ENCODE measurements around the gene ACE.

GRCh38 chr17:63437287-63438091 is 39.4 kb upstream of the ACE start:
- TF ChIP-seq, protein P1, sequence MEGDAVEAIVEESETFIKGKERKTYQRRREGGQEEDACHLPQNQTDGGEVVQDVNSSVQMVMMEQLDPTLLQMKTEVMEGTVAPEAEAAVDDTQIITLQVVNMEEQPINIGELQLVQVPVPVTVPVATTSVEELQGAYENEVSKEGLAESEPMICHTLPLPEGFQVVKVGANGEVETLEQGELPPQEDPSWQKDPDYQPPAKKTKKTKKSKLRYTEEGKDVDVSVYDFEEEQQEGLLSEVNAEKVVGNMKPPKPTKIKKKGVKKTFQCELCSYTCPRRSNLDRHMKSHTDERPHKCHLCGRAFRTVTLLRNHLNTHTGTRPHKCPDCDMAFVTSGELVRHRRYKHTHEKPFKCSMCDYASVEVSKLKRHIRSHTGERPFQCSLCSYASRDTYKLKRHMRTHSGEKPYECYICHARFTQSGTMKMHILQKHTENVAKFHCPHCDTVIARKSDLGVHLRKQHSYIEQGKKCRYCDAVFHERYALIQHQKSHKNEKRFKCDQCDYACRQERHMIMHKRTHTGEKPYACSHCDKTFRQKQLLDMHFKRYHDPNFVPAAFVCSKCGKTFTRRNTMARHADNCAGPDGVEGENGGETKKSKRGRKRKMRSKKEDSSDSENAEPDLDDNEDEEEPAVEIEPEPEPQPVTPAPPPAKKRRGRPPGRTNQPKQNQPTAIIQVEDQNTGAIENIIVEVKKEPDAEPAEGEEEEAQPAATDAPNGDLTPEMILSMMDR (IDR thresholded peaks at IDR 0.05), result no peak
- TF ChIP-seq EZH2 (IDR thresholded peaks at IDR 0.05) (no peak), EZH2phosphoT487 (IDR thresholded peaks at IDR 0.05) (no peak)

All from neural progenitor cell (in vitro differentiated cells).